GM21381 (cell line): Measurements from ENCODE around the gene BCL2A1.
"Not testable (repeated sequence)": the region's sequence is repeated elsewhere in the genome, so short reads cannot be mapped to it uniquely, and the experiment has no call there.

ENCODE experiments used
- ATAC-seq: cut with Tn5 transposase; IDR thresholded peaks from one replicate; pipeline ENCODE4 v1.9.1; 2021; ENCODE audit warnings: mild to moderate bottlenecking, moderate library complexity; ENCODE audit not compliant: unreplicated experiment

The BCL2A1 gene

DNA sequence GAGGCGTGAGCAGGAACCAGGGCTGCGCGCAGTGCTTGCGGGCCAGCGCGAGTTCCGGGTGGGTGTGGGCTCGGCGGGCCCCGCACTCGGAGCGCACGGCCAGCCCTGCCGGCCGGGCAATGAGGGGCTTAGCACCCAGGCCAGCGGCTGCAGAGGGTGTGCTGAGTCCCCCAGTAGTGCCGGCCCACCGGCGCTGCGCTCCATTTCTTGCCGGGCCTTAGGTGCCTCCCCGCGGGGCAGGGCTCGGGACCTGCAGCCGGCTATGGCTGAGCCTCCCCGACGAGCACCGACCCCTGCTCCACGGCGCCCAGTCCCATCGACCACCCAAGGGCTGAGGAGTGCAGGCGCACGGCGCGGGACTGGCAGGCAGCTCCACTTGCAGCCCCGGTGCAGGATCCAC is 44.9 kb downstream of the BCL2A1 start:
- ATAC-seq = not testable (repeated sequence)

GRCh38 chr15:79924379-79924778 is 46.6 kb downstream of the BCL2A1 start:
- no peak for ATAC-seq

GRCh38 chr15:79923515-79924169 is 47.4 kb downstream of the BCL2A1 start:
- ATAC-seq = peak; percentile 97

DNA sequence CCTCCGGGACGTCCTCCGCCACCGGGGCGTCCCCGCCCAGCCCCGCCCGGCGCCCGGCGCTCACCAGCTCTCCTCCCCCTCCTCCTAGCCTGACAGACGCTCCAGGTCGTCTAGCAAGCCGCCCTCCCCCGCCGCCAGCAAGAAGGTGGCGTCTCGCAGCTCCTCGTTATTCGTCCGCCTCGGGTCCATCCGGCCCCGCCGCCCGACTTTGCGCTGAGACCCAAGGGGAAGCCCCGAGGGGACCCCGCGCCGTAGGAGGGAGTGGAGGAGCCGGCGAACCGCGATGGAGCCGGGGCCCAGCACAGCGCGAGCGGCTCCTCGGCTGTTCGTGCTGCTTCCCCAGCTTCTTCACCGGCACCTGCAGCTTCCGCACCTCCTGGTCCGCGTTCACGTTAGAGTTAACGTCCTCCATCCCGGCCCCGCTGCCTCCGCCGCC is 47.9 kb downstream of the BCL2A1 start:
- ATAC-seq = peak; percentile 38

DNA sequence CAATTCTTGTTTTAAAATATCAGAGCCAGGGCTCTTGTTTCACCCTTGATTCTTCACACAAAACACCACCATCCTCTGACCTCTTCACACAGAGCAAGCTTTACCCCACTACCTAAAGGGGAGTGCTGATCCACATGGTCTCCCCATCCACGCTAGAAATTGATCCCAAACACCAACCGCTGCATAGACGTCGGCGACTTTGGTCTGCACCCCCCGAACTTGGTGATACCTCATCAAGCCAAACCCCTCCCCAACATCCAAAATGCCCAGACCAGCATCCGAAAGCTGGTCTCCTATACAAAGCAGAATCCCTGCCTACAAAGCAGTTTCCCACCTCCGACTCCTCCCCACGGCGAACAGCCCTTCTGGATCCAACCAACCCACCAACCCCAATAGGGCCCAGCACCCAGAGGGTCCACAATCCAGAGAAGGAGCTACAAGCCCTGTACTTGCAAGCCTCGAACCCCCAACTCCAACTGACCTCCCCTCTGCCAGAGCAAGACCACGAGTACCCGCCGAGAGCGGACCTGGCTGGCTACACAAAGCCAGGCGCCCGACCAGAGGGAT is 48.4 kb downstream of the BCL2A1 start:
- ATAC-seq = no peak

DNA sequence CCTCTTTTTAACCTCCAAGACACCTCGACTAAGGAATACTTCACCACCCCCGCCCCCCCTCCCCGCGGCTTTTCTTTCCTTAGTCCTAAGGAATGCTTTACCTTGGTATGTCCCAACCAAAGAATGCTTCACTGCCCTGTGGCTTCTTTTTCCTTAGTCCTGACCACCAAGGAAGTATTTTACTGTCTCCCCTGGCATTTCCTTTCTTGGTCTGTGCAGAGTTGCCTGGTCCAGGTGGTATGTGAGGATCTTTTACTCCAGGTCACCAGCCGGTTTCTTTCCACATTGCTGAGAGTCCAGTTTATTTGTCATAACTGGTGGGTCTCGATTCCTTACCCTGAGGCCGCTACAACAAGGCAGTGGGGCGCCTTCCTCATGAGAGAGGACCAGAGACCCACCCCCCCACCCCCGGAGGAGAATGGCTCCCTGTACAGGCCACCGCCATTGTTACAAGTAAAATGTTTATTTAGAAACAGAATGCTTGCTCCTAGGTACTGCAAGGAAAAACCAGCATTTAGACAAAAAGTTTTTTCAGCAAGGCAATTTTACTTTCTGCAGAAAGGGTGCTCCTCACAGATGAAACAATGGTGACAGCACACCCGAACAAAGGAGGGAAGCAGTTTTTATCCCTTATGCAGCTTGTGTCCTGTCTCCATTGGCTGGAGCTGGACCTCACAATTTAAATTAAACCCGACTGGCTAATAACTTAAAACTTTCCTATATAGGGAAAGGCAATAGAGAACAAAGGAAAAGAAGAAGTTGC is 51.1 kb downstream of the BCL2A1 start:
- ATAC-seq = no peak

- no peak for ATAC-seq
These were observed 51.8 kb downstream of the BCL2A1 start for GRCh38 chr15:79919090-79919748.

GRCh38 chr15:79918278-79918677 is 52.7 kb downstream of the BCL2A1 start:
- ATAC-seq = no peak

DNA sequence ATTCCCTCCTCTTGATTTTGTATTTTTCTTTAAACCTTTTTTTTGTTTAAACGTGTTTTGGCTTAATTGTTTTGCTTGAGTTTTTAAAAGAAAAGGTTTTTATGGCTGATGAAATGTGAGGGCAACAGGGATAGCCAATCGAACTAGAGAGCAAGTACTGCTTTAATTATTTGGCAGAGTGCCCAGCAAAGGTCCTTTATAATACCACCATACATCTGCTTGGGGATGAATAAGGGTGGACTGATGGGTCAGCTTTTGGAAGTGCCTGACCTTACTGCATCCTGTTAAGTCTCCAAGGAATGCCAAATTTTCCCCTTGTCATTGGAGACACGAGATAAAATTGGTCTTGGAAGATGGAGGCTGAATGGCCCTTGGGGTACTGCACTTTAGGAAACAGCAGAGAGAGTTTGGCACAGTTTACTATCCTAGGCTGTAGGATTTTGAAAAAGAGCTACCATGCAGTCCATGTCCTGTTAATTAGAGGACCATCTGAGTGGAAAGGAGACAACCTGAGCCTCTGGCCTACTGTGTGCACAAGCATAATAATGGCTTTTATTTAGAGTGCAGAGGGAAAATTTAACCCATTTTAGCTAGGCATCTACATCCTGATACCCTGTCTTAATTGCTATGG is 54.4 kb downstream of the BCL2A1 start:
- ATAC-seq = no peak

DNA sequence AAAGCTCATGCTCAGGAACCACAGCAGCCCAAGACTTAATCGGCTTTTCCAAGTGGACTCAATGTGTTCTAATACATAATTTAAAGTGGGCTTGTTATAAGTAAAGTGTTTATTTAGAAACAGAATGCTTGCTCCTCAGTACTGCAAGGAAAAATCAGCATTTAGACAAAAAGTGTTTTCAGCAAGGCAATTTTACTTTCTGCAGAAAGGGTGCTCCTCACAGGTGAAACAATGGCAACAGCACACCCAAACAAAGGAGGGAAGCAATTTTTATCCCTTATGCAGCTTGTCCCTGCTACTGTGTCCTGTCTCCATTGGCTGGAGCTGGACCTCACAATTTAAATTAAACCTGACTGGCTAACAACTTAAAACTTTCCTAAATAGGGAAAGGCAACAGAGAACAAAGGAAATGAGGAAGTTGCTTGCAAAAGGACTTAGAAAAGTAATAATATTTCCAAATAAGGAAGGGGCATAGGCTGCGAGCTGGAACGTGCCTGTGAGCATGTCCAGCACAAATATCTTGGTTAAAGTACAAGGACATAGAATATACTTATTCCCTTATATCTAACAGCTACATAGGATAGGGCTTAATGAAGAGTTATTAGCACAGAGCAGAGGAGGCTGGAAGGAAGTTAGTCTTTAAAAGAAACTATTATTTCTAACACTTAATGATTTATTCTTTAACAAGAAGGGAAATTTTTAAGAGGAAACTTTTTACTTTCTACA is 55.1 kb downstream of the BCL2A1 start:
- ATAC-seq = not testable (repeated sequence)

- no peak for ATAC-seq
These were observed 56.3 kb downstream of the BCL2A1 start for GRCh38 chr15:79914728-79915127.
